ENCODE measurements around the gene GPR25.

DNA sequence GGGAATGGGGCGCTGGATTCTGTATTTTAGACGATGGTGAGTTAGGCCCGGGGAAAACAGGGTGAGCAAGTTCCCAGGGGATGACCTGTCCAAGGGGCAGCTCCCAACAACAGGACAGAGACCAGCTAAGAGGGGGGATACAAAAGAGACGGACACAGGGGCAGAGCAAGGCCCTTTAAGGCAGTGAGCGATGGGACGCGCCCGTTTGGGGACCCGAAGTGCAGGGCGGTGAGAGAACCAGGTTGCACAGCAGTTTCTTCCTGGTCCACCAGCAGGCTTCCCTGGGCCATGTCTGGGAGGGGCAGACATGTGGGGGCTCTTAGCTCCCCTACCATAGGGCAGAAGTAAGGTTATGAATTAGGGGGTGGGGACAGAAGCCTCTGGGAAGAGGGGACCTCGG lies 43.9 kb downstream of the GPR25 start:
- TF ChIP-seq, protein P1, sequence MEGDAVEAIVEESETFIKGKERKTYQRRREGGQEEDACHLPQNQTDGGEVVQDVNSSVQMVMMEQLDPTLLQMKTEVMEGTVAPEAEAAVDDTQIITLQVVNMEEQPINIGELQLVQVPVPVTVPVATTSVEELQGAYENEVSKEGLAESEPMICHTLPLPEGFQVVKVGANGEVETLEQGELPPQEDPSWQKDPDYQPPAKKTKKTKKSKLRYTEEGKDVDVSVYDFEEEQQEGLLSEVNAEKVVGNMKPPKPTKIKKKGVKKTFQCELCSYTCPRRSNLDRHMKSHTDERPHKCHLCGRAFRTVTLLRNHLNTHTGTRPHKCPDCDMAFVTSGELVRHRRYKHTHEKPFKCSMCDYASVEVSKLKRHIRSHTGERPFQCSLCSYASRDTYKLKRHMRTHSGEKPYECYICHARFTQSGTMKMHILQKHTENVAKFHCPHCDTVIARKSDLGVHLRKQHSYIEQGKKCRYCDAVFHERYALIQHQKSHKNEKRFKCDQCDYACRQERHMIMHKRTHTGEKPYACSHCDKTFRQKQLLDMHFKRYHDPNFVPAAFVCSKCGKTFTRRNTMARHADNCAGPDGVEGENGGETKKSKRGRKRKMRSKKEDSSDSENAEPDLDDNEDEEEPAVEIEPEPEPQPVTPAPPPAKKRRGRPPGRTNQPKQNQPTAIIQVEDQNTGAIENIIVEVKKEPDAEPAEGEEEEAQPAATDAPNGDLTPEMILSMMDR (conservative IDR thresholded peaks at IDR 0.05; ENCODE audit: low read length), result no peak
- TF ChIP-seq EZH2phosphoT487 (IDR thresholded peaks at IDR 0.05; ENCODE audit: borderline replicate concordance), result no peak
